Gastroesophageal sphincter (tissue), 4 donors: Measurements from ENCODE around the gene FAHD2A. TPM values are rescaled to one million over a fixed set of nuclear protein-coding genes. Genes with fewer than 3 reads are reported as not detected.

Experiments used
- ATAC-seq: fragments of 150-250 bp; one replicate; pipeline ENCODE4 v1.9.1; 2016; ENCODE audit warnings: mild to moderate bottlenecking, moderate library complexity
- H3K27ac ChIP-seq, 4 donors: fragments of 200-600 bp; sonication (generic) in 3 of 4; 1 replicate in 3 of 4; 2 replicates in 1 of 4; pipeline ENCODE4 v1.5.1; 2016 to 2019
- H3K27me3 ChIP-seq: fragments of 200-600 bp; sonication (generic); one replicate; pipeline ENCODE4 v1.5.1; 2019
- H3K36me3 ChIP-seq, 2 donors: fragments of 200-600 bp; sonication (generic); one replicate each; pipeline ENCODE4 v1.5.1; 2019; ENCODE audit warnings: control low read depth in 1 of 2
- H3K4me1 ChIP-seq, 3 donors: fragments of 200-600 bp; sonication (generic); 1 replicate in 2 of 3; 2 replicates in 1 of 3; pipeline ENCODE4 v1.5.1; 2016 to 2019; ENCODE audit warnings: control low read depth in 2 of 3
- H3K4me3 ChIP-seq, 2 donors: fragments of 200-600 bp; sonication (generic); one replicate each; pipeline ENCODE4 v1.5.1; 2019; ENCODE audit warnings: mild to moderate bottlenecking in 1 of 2, moderate library complexity in 1 of 2
- H3K9me3 ChIP-seq, 3 donors: fragments of 200-600 bp; sonication (generic); one replicate each; pipeline ENCODE4 v1.5.1; 2017 to 2019; ENCODE audit warnings: control low read depth in 2 of 3
- EP300 ChIP-seq: sonication (generic); formaldehyde crosslinking; IDR thresholded peaks from one replicate; pipeline ENCODE4 v1.6.1; 2017; ENCODE audit warnings: antibody characterized with exemption, mild to moderate bottlenecking
- POLR2A ChIP-seq, 2 donors: fragments of 450-650 bp; IDR thresholded peaks; one replicate each; pipeline ENCODE4 v1.6.1; 2017; ENCODE audit warnings: antibody characterized with exemption in 2 of 2, mild to moderate bottlenecking in 2 of 2, moderate library complexity in 1 of 2
- POLR2AphosphoS5 ChIP-seq: sonication (generic); formaldehyde crosslinking; IDR thresholded peaks from one replicate; pipeline ENCODE4 v1.6.1; 2017; ENCODE audit warnings: antibody characterized with exemption
- WGBS, 2 donors: methylation state at CpG; one replicate each; pipeline ENCODE4 v1.1.5; 2018; ENCODE audit warnings: low coverage in 1 of 2; 5-methylcytosine and 5-hydroxymethylcytosine counted together
- total RNA-seq, 4 donors: library from RNA; depleted of rRNA; stranded (reverse); fragments of >200 nt; gene quantifications; one replicate each; pipeline ENCODE4 v1.1.0, GENCODE V29; 2016
- TF ChIP-seq, protein P1 (sequence below), 4 experiments: fragments of 200-600 bp in 2 of 4; fragments of 450-650 bp in 2 of 4; sonication (generic) in 1 of 4; IDR thresholded peaks; one replicate each; pipeline ENCODE4 v1.5.1; 2017 to 2019; ENCODE audit warnings: antibody characterized with exemption in 4 of 4, mild to moderate bottlenecking in 2 of 4, moderate library complexity in 2 of 4

FAHD2A gene, protein sequence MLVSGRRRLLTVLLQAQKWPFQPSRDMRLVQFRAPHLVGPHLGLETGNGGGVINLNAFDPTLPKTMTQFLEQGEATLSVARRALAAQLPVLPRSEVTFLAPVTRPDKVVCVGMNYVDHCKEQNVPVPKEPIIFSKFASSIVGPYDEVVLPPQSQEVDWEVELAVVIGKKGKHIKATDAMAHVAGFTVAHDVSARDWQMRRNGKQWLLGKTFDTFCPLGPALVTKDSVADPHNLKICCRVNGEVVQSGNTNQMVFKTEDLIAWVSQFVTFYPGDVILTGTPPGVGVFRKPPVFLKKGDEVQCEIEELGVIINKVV
- 10 to 100 TPM in 3 of 4 donors, 1 to 10 TPM in 1; 6.5 to 29.8 (median 19.5) TPM for total RNA-seq

- ATAC-seq, result peak; percentile 98
- no peaks in the 10 kb centered on the region for H3K9me3 ChIP-seq
- H3K4me1 ChIP-seq, result peaks cover 0 to 29% (median 13%) of the 10 kb centered on the region in 3 donors
- peaks cover 0 to 13% of the 10 kb centered on the region in 2 donors for H3K36me3 ChIP-seq
- peak within 1 kb of the TSS; percentile 69 to 93 for H3K4me3 ChIP-seq
- no peaks in the 10 kb centered on the region for H3K27me3 ChIP-seq
- peak within 1 kb of the TSS; percentile 60 to 92 (median 84) for H3K27ac ChIP-seq
- 0% methylated on average over 1 to 8 of the region's 64 CpGs for WGBS, 2 donors
- TF ChIP-seq, protein P1, sequence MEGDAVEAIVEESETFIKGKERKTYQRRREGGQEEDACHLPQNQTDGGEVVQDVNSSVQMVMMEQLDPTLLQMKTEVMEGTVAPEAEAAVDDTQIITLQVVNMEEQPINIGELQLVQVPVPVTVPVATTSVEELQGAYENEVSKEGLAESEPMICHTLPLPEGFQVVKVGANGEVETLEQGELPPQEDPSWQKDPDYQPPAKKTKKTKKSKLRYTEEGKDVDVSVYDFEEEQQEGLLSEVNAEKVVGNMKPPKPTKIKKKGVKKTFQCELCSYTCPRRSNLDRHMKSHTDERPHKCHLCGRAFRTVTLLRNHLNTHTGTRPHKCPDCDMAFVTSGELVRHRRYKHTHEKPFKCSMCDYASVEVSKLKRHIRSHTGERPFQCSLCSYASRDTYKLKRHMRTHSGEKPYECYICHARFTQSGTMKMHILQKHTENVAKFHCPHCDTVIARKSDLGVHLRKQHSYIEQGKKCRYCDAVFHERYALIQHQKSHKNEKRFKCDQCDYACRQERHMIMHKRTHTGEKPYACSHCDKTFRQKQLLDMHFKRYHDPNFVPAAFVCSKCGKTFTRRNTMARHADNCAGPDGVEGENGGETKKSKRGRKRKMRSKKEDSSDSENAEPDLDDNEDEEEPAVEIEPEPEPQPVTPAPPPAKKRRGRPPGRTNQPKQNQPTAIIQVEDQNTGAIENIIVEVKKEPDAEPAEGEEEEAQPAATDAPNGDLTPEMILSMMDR (IDR thresholded peaks at IDR 0.05), result peak in 2 of 4 experiments; percentile 11 to 12
- peak; percentile 89 for TF ChIP-seq POLR2AphosphoS5
- peak; percentile 72 to 74 for TF ChIP-seq POLR2A (IDR thresholded peaks at IDR 0.05)
- TF ChIP-seq EP300, result no peak
These were observed at the start of gene FAHD2A for GRCh38 chr2:95402370-95403203. TSS of gene FAHD2A (plus strand) at chr2:95402708. CDS start at chr2:95405559, 2,851 bp downstream.

DNA sequence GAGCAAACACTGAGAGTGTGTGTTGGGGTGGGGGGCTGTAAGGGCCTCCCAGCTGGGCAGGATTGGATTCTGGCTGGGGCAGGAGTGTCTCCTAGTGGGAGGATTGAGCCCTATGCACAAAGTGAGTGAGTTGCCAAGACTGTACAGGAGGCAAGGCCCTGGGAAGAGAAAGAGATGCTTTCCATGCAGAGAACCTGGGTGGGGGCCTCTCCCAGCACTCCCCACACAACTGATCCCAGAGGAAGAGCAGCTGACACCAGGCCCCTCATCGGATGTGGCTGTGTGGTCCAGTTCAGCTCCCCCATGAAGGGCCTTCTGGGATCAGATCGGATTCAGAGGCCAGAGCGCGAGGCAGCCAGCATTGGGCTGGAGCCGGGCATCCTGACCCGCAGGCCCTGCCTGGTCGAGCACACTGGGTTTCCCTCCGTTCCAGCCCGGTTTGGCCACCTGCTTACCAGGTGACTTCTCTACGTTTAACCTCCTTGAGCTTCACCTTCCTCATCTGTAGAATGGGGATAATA, 49.4 kb upstream of the FAHD2A start:
- 89% methylated on average over 7 of the region's 10 CpGs; no CpG with 5 or more reads in 1 of the 2 donors for WGBS, 2 donors
- Histone ChIP-seq H3K27ac (no peak overlapping the region), H3K36me3 (no peaks in the 10 kb centered on the region), H3K9me3 (no peaks in the 10 kb centered on the region), H3K4me1 (peaks cover 0 to 14% (median 0%) of the 10 kb centered on the region in 3 donors), H3K4me3 (no peak overlapping the region), H3K27me3 (no peaks in the 10 kb centered on the region)
- TF ChIP-seq, protein P1 (IDR thresholded peaks at IDR 0.05), result no peak
- ATAC-seq, result no peak

GRCh38 chr2:95353613-95354468, 48.7 kb upstream of the FAHD2A start:
- no peaks in the 10 kb centered on the region for H3K9me3 ChIP-seq
- H3K4me1 ChIP-seq, result peaks cover 0 to 7% (median 0%) of the 10 kb centered on the region in 3 donors
- 82 to 89% methylated on average over 3 to 13 of the region's 22 CpGs for WGBS, 2 donors
- H3K36me3 ChIP-seq, result no peaks in the 10 kb centered on the region
- H3K27me3 ChIP-seq, result no peaks in the 10 kb centered on the region
- H3K4me3 ChIP-seq, result no peak overlapping the region
- TF ChIP-seq POLR2A (IDR thresholded peaks at IDR 0.05) (no peak), POLR2AphosphoS5 (no peak), EP300 (no peak)
- TF ChIP-seq, protein P1 (IDR thresholded peaks at IDR 0.05), result no peak
- no peak overlapping the region for H3K27ac ChIP-seq
- no peak for ATAC-seq

DNA sequence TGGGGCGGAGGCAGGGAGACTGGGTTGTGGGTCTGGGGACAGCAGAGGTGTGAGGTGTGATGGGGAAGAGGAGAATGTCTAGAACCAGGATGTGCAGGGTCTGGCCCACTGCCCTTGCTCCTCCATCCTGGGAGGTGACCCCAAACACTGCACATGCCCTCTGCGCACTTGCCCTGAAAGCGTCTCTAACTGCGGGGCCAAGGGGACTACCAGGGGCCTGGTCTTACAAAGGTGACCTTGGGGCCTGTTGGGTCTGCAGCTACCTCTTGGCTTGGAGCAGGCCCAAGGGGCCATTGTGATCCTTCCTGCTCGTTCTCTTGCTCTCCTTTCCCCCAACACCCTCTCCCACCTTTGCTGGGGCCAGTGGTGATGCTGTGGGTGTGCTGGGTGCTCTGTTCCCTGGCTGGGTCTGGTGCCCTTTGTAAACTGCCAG, 48.0 kb upstream of the FAHD2A start:
- TF ChIP-seq, protein P1 (IDR thresholded peaks at IDR 0.05), result no peak
- 92 to 100% methylated on average over 2 of the region's 5 CpGs for whole genome bisulfite sequencing, 2 donors
- Histone ChIP-seq H3K4me1 (peaks cover 0 to 5% (median under 1%) of the 10 kb centered on the region in 3 donors), H3K27ac (no peak overlapping the region), H3K27me3 (no peaks in the 10 kb centered on the region), H3K36me3 (no peaks in the 10 kb centered on the region), H3K4me3 (no peak overlapping the region), H3K9me3 (no peaks in the 10 kb centered on the region)
- ATAC-seq, result no peak
